GM10248 (cell line): ENCODE measurements around the gene KRTAP10-5.
"Not testable (repeated sequence)": the region's sequence is repeated elsewhere in the genome, so short reads cannot be mapped to it uniquely, and the experiment has no call there.

Experiments
- CTCF ChIA-PET: fragments of 300-600 bp; sonication (Branson Sonifier 250); formaldehyde crosslinking; extraction: SDS; loops from one replicate; lab custom pipeline; 2021; ENCODE audit warnings: antibody characterized with exemption; lab: Yijun Ruan, JAX
- POLR2A ChIA-PET: fragments of 350-650 bp; sonication (Branson Sonifier 250); formaldehyde crosslinking; extraction: SDS; loops from one replicate; lab custom pipeline; 2020; ENCODE audit warnings: antibody characterized with exemption; lab: Yijun Ruan, JAX
- DNase-seq: peaks from one replicate; pipeline ENCODE4 v3.0.0; 2012; ENCODE audit errors: extremely low spot score
- TF ChIP-seq, protein P1 (sequence below): IDR thresholded peaks from 2 replicates; pipeline ENCODE4 v1.5.1; 2012; ENCODE audit warnings: mild to moderate bottlenecking, low read depth; ENCODE audit errors: extremely low read depth, missing control alignments, control extremely low read depth

The KRTAP10-5 gene

DNA sequence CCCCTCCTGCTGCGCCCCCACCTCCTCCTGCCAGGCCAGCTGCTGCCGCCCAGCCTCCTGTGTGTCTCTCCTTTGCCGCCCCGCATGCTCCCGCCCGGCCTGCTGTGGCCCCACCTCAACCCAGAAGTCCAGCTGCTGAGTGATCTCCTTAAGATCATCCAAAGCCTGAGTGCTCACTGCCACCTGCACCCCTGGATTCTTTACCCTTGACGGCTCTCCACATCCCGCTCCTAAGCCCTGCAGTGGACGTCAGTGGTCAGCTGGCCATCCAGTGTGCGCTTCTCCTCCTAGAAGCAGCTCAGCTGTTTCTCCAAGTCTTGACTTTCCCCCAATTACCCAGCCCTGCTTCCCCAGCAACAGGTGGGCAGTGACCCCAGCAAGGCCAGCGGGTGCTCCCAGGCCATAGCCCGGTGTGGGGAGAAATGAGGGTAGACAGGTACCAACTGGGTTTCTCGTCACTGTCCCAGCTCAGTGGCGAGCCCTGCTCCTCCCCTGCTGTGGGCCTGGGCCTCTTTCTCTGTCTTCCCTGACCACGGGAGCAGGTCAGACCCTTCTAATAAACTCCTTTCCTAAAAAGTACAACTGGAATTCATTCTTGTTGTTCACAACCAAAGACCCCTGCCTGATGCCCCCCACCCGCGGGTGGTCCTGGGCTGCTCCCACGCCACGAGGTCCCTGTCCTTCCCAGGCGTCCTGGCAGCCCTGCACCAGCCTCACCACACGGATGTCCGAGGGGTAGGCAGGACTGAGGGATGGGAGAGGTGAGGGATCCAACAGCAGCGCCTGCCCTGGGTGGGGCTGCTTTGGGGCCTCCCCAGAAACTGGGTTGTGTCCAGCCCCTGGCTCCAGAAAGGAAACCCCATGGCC is 21.4 kb upstream of the KRTAP10-5 start:
- TF ChIP-seq, protein P1, sequence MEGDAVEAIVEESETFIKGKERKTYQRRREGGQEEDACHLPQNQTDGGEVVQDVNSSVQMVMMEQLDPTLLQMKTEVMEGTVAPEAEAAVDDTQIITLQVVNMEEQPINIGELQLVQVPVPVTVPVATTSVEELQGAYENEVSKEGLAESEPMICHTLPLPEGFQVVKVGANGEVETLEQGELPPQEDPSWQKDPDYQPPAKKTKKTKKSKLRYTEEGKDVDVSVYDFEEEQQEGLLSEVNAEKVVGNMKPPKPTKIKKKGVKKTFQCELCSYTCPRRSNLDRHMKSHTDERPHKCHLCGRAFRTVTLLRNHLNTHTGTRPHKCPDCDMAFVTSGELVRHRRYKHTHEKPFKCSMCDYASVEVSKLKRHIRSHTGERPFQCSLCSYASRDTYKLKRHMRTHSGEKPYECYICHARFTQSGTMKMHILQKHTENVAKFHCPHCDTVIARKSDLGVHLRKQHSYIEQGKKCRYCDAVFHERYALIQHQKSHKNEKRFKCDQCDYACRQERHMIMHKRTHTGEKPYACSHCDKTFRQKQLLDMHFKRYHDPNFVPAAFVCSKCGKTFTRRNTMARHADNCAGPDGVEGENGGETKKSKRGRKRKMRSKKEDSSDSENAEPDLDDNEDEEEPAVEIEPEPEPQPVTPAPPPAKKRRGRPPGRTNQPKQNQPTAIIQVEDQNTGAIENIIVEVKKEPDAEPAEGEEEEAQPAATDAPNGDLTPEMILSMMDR, result no peak
- POLR2A ChIA-PET, result no interaction called here
- CTCF ChIA-PET, result no interaction called here
- DNase-seq, result no peak

DNA sequence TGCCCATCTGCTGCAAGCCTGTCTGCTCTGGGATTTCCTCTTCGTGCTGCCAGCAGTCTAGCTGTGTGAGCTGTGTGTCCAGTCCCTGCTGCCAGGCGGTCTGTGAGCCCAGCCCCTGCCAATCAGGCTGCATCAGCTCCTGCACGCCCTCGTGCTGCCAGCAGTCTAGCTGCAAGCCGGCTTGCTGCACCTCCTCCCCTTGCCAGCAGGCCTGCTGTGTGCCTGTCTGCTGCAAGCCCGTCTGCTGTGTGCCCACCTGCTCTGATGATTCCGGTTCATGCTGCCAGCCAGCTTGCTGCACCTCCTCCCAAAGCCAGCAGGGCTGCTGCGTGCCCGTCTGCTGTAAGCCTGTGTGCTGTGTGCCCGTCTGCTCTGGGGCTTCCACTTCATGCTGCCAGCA is 20.7 kb upstream of the KRTAP10-5 start:
- CTCF ChIA-PET, POLR2A ChIA-PET, DNase-seq: not testable (repeated sequence)

GRCh38 chr21:44600118-44600978 is 19.9 kb upstream of the KRTAP10-5 start, which contains the start of gene KRTAP10-7:
TSS of gene KRTAP10-7 (plus strand) at chr21:44600597. CDS start at chr21:44600622, 25 bp downstream.
- POLR2A ChIA-PET, result not testable (repeated sequence)

GRCh38 chr21:44599264-44600029 is 19.0 kb upstream of the KRTAP10-5 start:
- POLR2A ChIA-PET, result no interaction called here
- TF ChIP-seq, protein P1, result no peak
- CTCF ChIA-PET, result no interaction called here
- no peak for DNase-seq

More at GRCh38 chr21:44600118-44600978, 19.9 kb upstream of the KRTAP10-5 start, which contains the start of gene KRTAP10-7:
- DNase-seq, CTCF ChIA-PET: not testable (repeated sequence)

DNA sequence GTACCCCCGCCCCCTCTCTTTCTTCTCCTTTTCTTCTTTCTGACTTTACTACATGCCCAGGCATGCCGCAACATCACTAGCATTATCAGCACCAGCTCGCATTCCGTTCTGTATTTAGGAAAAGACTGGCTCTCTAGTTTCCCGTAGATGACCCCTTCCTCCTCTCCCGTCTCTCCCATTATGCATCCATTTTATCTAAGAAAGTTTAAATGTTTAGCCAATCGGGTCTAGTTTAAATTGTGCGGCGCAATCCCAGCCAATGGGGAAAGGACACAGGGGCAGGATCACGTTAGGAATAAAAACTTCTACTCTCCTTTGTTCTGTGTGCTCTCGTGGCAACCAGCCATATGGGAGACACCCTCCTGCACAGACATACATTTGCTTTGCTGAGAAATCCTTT is 17.7 kb upstream of the KRTAP10-5 start:
- TF ChIP-seq, protein P1, result no peak
- POLR2A ChIA-PET, result no interaction called here

DNA sequence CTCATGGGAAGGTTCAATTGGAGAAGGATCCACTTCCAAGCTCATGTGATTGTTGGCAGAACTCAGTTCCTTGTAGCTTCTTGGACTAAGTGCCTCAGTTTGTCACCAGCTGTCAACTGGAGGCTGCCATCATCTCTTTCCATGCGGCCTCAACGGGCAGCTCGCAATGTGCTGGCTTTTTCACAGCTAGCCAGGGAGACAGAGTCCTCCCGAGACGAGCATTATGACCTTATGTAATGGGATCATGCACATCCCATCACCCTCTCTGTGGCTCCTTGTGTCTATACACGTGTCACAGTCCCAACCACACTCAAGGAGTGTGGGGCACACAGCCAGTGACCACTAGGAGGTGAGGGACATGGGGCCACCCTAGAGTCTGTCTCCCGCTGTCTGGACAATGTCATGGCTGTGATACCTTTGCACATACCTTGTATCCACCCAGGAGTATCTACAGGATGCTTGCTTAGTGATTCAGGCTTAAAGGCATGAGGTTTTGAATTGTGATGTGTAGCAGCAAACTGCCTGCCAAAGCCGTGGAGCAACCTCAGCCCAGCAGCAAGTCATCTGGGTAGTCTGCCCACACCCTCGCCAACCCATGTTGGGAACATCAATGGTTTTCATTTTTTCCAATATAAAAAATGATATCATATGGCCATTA is 15.8 kb upstream of the KRTAP10-5 start:
- TF ChIP-seq, protein P1, result no peak
- CTCF ChIA-PET, result interaction anchor here (0.7 kb wide), 1 partner anchor 12 kb away, joined by 3 read pairs; no protein-coding TSS in a partner anchor
- POLR2A ChIA-PET, result no interaction called here
- no peak for DNase-seq

More for the DNA sequence above, 17.7 kb upstream of the KRTAP10-5 start:
- no peak for DNase-seq
- CTCF ChIA-PET, result no interaction called here
